ENCODE data around the gene SLCO1C1.

Gene SLCO1C1, protein sequence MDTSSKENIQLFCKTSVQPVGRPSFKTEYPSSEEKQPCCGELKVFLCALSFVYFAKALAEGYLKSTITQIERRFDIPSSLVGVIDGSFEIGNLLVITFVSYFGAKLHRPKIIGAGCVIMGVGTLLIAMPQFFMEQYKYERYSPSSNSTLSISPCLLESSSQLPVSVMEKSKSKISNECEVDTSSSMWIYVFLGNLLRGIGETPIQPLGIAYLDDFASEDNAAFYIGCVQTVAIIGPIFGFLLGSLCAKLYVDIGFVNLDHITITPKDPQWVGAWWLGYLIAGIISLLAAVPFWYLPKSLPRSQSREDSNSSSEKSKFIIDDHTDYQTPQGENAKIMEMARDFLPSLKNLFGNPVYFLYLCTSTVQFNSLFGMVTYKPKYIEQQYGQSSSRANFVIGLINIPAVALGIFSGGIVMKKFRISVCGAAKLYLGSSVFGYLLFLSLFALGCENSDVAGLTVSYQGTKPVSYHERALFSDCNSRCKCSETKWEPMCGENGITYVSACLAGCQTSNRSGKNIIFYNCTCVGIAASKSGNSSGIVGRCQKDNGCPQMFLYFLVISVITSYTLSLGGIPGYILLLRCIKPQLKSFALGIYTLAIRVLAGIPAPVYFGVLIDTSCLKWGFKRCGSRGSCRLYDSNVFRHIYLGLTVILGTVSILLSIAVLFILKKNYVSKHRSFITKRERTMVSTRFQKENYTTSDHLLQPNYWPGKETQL

DNA sequence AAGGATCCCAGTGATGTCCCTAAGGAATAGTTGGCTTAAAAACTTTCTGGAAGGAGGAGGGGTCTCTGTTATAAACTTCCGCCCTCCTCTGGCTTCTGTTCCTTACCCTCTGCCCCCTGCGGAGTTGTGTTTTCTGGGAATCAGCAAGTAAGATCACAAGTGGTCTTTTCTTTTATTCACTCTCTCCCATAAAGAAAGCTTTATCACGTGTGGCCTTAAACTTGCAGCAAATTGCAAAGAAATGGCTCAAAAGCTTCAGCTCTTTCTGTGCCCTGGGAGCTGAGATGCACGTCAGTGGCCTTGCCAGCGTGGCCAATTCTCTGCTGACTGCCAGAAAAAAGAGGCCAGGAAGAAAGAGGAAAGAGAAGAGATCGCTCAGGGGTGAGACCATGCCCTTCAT lies at the start of gene SLCO1C1:
TSS of gene SLCO1C1 (plus strand) at position 101 of the 400 bp plus-strand sequence. CDS start 4,245 bp downstream, outside the sequence.
- Histone ChIP-seq H3K36me3 (ENCODE audit: control insufficient read depth, insufficient read depth, low read length) (no peaks in the 10 kb centered on the region), H3K4me3 (ENCODE audit: low read length) (no peak within 1 kb of the TSS), H3K9me3 (ENCODE audit: control insufficient read depth, insufficient read depth, low read length) (no peaks in the 10 kb centered on the region), H3K27ac (ENCODE audit: low read length) (no peak within 1 kb of the TSS), H3K4me1 (ENCODE audit: control insufficient read depth, insufficient read depth, low read length) (no peaks in the 10 kb centered on the region), H3K27me3 (ENCODE audit: control insufficient read depth, insufficient read depth, low read length) (no peaks in the 10 kb centered on the region)
- no peak for DNase-seq (ENCODE audit: low read depth, low spot score)
- WGBS (ENCODE audit: insufficient coverage, insufficient read length): no CpG with 5 or more reads among the region's 6 CpGs

DNA sequence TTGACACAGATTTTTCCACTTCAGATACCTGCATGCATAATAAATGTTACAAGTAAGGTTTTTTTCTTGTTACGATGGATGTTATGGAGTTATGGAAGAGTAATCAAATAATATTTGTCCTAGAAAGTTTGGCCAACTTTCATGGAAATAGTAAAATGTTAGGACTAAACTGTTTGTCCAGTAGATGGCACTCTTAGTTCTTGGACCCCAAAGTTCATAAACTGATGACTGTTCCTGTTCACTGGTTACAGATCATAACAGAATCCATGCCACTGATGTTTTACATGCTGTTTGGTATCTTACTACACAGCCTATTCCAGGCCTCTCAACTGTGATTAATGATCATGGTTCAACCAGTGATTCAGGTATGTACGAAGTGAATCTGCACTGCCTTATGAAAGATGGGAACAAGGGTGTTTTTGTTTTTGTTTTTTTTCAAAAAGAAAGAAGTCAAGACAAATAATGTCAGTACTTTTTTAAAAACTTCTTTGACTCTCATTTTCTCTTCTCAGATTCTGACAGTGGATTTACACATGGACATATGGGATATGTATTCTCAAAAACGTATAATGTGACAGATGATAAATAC lies 48.8 kb upstream of the SLCO1C1 start:
- H3K4me3 ChIP-seq (ENCODE audit: low read length): no peak overlapping the region
- no peaks in the 10 kb centered on the region for H3K36me3 ChIP-seq (ENCODE audit: control insufficient read depth, insufficient read depth, low read length)
- H3K27me3 ChIP-seq (ENCODE audit: control insufficient read depth, insufficient read depth, low read length): no peaks in the 10 kb centered on the region
- H3K27ac ChIP-seq (ENCODE audit: low read length): no peak overlapping the region
- no peaks in the 10 kb centered on the region for H3K9me3 ChIP-seq (ENCODE audit: control insufficient read depth, insufficient read depth, low read length)
- H3K4me1 ChIP-seq (ENCODE audit: control insufficient read depth, insufficient read depth, low read length): no peaks in the 10 kb centered on the region
- 100% methylated on average over 1 of the region's 3 CpGs for WGBS (ENCODE audit: insufficient coverage, insufficient read length)
- no peak for DNase-seq (ENCODE audit: low read depth, low spot score)

DNA sequence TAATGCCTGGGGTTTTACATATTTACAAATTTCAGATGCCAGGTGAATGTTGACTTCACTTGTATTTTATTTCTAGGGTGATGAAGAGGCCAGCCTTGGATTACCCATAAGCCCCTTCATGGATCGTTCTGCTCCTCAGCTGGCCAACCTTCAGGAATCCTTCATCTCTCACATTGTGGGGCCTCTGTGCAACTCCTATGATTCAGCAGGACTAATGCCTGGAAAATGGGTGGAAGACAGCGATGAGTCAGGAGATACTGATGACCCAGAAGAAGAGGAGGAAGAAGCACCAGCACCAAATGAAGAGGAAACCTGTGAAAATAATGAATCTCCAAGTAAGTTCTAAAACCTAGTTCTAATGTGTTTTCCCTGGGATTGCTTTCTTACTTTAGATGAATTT lies 41.3 kb upstream of the SLCO1C1 start:
- WGBS (ENCODE audit: insufficient coverage, insufficient read length): no CpG with 5 or more reads among the region's 2 CpGs
- DNase-seq (ENCODE audit: low read depth, low spot score): no peak

DNA sequence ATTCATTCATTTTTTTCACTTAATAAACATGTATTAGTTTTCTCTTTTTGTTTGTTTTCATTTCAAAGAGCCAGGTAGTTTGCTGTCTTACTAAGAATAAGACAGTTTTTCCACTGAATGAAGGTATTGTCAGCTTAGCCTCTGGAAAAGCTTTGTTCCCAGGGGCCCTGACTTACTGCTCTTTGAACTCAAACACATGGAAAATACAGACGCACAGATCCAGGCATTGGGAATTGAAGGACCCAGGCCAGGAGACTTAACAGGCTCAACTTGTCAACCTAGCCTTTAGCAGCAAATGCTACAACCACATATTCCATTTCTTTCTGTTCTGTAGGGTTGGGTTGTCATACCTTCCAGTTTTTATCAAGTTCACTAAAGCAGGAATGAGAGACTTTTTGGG lies 38.5 kb upstream of the SLCO1C1 start:
- Histone ChIP-seq H3K9me3 (ENCODE audit: control insufficient read depth, insufficient read depth, low read length) (0 out of 2 replicates have a peak, but pooled peaks cover 2% of the 10 kb centered on the region), H3K36me3 (ENCODE audit: control insufficient read depth, insufficient read depth, low read length) (no peaks in the 10 kb centered on the region), H3K27ac (ENCODE audit: low read length) (no peak overlapping the region), H3K27me3 (ENCODE audit: control insufficient read depth, insufficient read depth, low read length) (no peaks in the 10 kb centered on the region; the same call in 1 of the 2 replicates), H3K4me3 (ENCODE audit: low read length) (no peak overlapping the region), H3K4me1 (ENCODE audit: control insufficient read depth, insufficient read depth, low read length) (no peaks in the 10 kb centered on the region)
- no peak for DNase-seq (ENCODE audit: low read depth, low spot score)
- WGBS (ENCODE audit: insufficient coverage, insufficient read length): no CpG with 5 or more reads among the region's 1 CpG

More for the DNA sequence above, 41.3 kb upstream of the SLCO1C1 start:
- Histone ChIP-seq H3K27ac (ENCODE audit: low read length) (no peak overlapping the region), H3K36me3 (ENCODE audit: control insufficient read depth, insufficient read depth, low read length) (no peaks in the 10 kb centered on the region), H3K4me1 (ENCODE audit: control insufficient read depth, insufficient read depth, low read length) (no peaks in the 10 kb centered on the region), H3K4me3 (ENCODE audit: low read length) (no peak overlapping the region), H3K9me3 (ENCODE audit: control insufficient read depth, insufficient read depth, low read length) (no peaks in the 10 kb centered on the region), H3K27me3 (ENCODE audit: control insufficient read depth, insufficient read depth, low read length) (no peaks in the 10 kb centered on the region; the same call in 1 of the 2 replicates)

DNA sequence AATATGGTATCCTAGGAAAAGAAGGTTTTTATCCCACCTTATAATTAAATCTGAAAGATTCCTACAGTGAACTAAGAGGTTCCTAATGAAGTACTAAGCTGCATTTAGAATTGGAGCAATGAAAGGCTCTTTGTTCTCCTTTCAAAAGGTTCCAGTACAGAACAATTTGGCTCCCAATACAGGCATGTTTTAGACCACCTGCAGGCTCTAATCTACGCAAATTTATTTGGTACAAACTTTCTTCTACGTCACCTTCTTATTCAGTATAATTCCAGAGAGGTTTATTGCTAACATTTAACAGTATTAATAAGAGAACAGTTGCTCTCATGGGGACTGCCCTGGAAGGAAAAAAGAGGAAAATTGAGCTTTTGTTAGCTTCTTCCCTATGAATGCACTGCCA lies 37.6 kb upstream of the SLCO1C1 start:
- H3K4me3 ChIP-seq (ENCODE audit: low read length): no peak overlapping the region
- no CpG with 5 or more reads among the region's 2 CpGs for WGBS (ENCODE audit: insufficient coverage, insufficient read length)
- peaks cover 2% of the 10 kb centered on the region; the same call in 1 of the 2 replicates for H3K9me3 ChIP-seq (ENCODE audit: control insufficient read depth, insufficient read depth, low read length)
- H3K27ac ChIP-seq (ENCODE audit: low read length): no peak overlapping the region
- H3K4me1 ChIP-seq (ENCODE audit: control insufficient read depth, insufficient read depth, low read length): no peaks in the 10 kb centered on the region
- H3K36me3 ChIP-seq (ENCODE audit: control insufficient read depth, insufficient read depth, low read length): no peaks in the 10 kb centered on the region
- H3K27me3 ChIP-seq (ENCODE audit: control insufficient read depth, insufficient read depth, low read length): no peaks in the 10 kb centered on the region; the same call in 1 of the 2 replicates
- DNase-seq (ENCODE audit: low read depth, low spot score): no peak

DNA sequence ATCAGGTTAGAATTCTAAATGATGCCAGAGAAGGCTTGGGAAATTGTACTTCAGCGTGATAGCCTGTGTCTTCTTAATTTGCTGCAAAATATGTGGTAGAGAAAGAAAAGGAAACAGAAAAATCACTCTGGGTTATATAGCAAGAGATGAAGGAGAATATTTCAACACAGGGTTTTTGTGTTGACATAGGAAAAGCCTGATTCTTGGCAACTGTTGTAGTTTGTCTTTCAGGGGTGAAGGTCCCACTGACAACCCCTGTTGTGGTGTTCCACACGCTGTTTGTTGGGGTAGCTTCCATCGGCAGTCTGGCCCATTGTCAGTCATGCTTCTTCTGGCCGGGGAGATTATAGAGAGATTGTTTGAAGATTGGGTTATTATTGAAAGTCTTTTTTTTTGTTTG lies 13.8 kb upstream of the SLCO1C1 start:
- no peaks in the 10 kb centered on the region for H3K27me3 ChIP-seq (ENCODE audit: control insufficient read depth, insufficient read depth, low read length)
- no peaks in the 10 kb centered on the region for H3K36me3 ChIP-seq (ENCODE audit: control insufficient read depth, insufficient read depth, low read length)
- H3K9me3 ChIP-seq (ENCODE audit: control insufficient read depth, insufficient read depth, low read length): no peaks in the 10 kb centered on the region
- no peaks in the 10 kb centered on the region for H3K4me1 ChIP-seq (ENCODE audit: control insufficient read depth, insufficient read depth, low read length)
- H3K27ac ChIP-seq (ENCODE audit: low read length): no peak overlapping the region
- WGBS (ENCODE audit: insufficient coverage, insufficient read length): no CpG with 5 or more reads among the region's 4 CpGs
- H3K4me3 ChIP-seq (ENCODE audit: low read length): no peak overlapping the region
- no peak for DNase-seq (ENCODE audit: low read depth, low spot score)

DNA sequence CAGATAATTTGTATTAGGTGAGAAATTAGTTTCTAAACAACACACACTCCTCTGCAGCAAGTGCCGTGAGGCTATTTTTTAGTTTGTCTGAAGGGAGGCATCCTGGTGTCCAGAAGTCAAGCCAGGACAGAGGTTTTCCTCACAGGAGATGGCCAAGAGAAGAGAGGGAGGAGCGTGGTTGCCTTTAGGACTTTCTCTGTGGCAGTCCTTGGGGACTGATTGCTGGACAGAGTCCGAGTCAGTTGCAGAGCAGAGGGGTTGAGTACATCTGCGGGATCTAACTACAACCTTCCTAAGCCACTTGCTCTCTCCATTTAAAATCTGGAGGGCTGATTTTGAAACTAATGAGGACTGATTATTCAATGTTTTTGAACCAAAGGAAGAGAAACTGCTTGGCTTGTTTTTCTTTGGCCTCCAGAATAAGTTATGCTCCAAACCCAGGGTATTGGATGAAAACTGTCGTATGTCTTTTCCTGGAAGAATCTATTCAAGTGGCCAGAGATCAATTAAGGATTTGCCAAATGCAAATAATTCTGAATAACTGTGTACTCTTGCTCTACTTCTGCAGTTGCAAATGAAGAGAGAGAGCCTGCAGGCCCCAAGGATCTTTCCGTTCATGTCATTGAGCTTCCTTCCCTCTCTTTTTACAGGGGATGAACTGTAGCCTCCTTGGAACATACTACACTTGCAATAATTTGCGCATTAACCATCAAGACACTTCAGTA lies 1.2 kb downstream of the SLCO1C1 start:
- H3K27me3 ChIP-seq (ENCODE audit: control insufficient read depth, insufficient read depth, low read length): no peaks in the 10 kb centered on the region
- WGBS (ENCODE audit: insufficient coverage, insufficient read length): no CpG with 5 or more reads among the region's 7 CpGs
- DNase-seq (ENCODE audit: low read depth, low spot score): no peak
- no peaks in the 10 kb centered on the region for H3K36me3 ChIP-seq (ENCODE audit: control insufficient read depth, insufficient read depth, low read length)
- no peaks in the 10 kb centered on the region for H3K9me3 ChIP-seq (ENCODE audit: control insufficient read depth, insufficient read depth, low read length)
- no peak overlapping the region for H3K4me3 ChIP-seq (ENCODE audit: low read length)
- no peaks in the 10 kb centered on the region for H3K4me1 ChIP-seq (ENCODE audit: control insufficient read depth, insufficient read depth, low read length)
- H3K27ac ChIP-seq (ENCODE audit: low read length): no peak overlapping the region

DNA sequence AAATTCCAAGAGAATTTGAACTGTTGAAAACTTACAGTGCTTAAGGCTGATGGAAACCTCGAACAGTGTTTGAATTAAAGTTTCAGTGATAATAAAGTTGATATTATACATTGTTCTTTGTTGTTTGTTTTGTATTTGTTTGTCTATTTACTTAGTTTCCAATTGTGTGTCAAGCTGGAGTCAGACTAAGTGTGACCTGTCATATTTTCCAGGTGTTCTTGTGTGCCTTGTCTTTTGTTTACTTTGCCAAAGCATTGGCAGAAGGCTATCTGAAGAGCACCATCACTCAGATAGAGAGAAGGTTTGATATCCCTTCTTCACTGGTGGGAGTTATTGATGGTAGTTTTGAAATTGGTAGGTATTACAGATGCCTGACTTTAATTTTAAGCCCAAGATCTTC lies 6.0 kb downstream of the SLCO1C1 start:
- Histone ChIP-seq H3K27me3 (ENCODE audit: control insufficient read depth, insufficient read depth, low read length) (no peaks in the 10 kb centered on the region), H3K9me3 (ENCODE audit: control insufficient read depth, insufficient read depth, low read length) (no peaks in the 10 kb centered on the region), H3K27ac (ENCODE audit: low read length) (no peak overlapping the region), H3K4me3 (ENCODE audit: low read length) (no peak overlapping the region), H3K4me1 (ENCODE audit: control insufficient read depth, insufficient read depth, low read length) (no peaks in the 10 kb centered on the region), H3K36me3 (ENCODE audit: control insufficient read depth, insufficient read depth, low read length) (no peaks in the 10 kb centered on the region)
- DNase-seq (ENCODE audit: low read depth, low spot score): no peak
- WGBS (ENCODE audit: insufficient coverage, insufficient read length): no CpG with 5 or more reads among the region's 1 CpG

DNA sequence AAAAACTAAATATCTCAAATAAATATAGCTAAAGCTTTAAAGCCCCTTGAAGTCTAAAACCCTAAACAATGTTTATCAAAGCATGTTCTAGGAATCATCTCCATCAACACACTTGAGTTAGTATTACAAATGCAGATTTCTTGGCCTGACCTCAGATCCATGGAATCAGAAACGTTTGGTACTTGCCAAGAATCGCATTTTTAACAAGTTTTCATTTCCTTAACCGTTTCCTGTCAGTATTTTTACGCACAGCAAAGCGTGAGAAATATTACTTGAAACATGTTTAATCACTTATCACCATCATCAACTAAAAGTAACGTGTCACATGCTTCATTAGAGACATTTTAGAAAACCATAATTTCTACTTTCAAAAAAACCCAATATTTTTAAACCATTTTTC lies 9.7 kb downstream of the SLCO1C1 start:
- H3K27ac ChIP-seq (ENCODE audit: low read length): no peak overlapping the region

DNA sequence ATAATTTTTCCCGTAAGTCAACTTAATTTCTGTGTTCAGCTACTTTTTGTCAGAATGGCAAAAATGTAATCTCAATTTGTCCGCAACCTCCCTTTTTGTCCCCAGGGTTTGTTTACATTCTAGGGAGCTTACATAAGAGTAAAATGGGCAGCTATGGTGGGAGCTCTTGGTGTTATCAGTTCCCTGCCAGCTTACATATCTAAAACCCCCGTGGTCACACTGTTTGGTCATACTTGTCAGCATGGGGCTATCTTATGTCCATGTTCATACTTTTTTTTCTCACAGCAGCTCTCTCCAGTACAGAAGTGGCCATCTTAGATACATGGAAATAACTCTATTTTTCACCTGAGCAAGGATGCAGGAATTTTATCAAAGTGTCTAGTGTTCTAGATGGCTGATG lies 16.7 kb downstream of the SLCO1C1 start:
- H3K4me3 ChIP-seq (ENCODE audit: low read length): no peak overlapping the region
- H3K27ac ChIP-seq (ENCODE audit: low read length): no peak overlapping the region
- H3K27me3 ChIP-seq (ENCODE audit: control insufficient read depth, insufficient read depth, low read length): no peaks in the 10 kb centered on the region
- H3K9me3 ChIP-seq (ENCODE audit: control insufficient read depth, insufficient read depth, low read length): no peaks in the 10 kb centered on the region
- no CpG with 5 or more reads among the region's 3 CpGs for WGBS (ENCODE audit: insufficient coverage, insufficient read length)
- no peaks in the 10 kb centered on the region for H3K36me3 ChIP-seq (ENCODE audit: control insufficient read depth, insufficient read depth, low read length)
- 0 out of 2 replicates have a peak, but pooled peaks cover 1% of the 10 kb centered on the region for H3K4me1 ChIP-seq (ENCODE audit: control insufficient read depth, insufficient read depth, low read length)
- DNase-seq (ENCODE audit: low read depth, low spot score): no peak

More for the DNA sequence above, 9.7 kb downstream of the SLCO1C1 start:
- 100% methylated on average over 1 of the region's 6 CpGs for WGBS (ENCODE audit: insufficient coverage, insufficient read length)
- Histone ChIP-seq H3K4me1 (ENCODE audit: control insufficient read depth, insufficient read depth, low read length) (no peaks in the 10 kb centered on the region), H3K27me3 (ENCODE audit: control insufficient read depth, insufficient read depth, low read length) (no peaks in the 10 kb centered on the region), H3K4me3 (ENCODE audit: low read length) (no peak overlapping the region), H3K9me3 (ENCODE audit: control insufficient read depth, insufficient read depth, low read length) (no peaks in the 10 kb centered on the region), H3K36me3 (ENCODE audit: control insufficient read depth, insufficient read depth, low read length) (no peaks in the 10 kb centered on the region)
- DNase-seq (ENCODE audit: low read depth, low spot score): no peak
